Measurements from ENCODE around the gene ITPR1. TPM values are rescaled to one million over a fixed set of nuclear protein-coding genes. Genes with fewer than 3 reads are reported as not detected.

The ITPR1 gene
- total RNA-seq, 1 donor from 2014 or later = 81.3 TPM

GRCh38 chr3:4525560-4526223, 32.5 kb downstream of the ITPR1 start:
- no peak for DNase-seq (ENCODE audit: low spot score)
- ATAC-seq = no peak
- intact Hi-C loops (cut with DNase I) = no loop called here

GRCh38 chr3:4528320-4528719, 35.2 kb downstream of the ITPR1 start:
- intact Hi-C loops (cut with DNase I) = no loop called here
- ATAC-seq (no peak), DNase-seq (ENCODE audit: low spot score) (no peak)

- intact Hi-C loops (cut with DNase I) = no loop called here
- ATAC-seq = no peak
- DNase-seq (ENCODE audit: low spot score) = no peak
Measured at GRCh38 chr3:4528819-4529600, 35.9 kb downstream of the ITPR1 start.

DNA sequence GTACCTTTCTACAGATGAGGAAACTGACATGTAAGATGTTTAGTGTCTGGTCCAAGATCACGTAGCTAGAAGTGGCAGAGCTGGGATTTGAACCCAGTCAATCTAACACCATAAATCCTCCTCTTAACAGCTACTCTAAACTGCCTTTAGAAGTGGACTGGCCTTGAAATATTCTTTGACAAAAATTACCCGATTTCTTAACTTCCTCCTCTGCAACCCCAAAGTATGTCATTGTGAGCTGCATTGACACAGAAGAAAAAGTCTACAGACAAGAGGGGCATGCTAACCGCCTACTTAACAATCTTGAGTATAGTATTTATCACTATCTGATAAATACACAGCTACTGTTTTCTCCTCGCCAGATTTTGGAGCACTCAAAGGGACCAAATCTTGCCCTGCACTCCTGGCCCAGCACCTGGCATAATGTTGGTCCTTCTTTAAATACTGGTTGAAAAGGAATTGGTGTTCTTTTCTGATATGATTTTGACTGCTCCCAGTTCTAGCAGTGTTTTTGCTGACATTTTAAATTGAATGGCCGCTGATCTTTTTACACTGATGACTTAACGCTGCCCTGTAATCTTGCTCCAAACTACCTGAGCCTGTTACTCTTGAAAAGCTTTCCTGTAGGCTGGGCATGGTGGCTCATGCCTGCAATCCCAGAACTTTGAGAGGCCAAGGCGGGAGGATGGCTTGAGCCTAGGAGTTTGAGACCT, 36.9 kb downstream of the ITPR1 start:
- DNase-seq (ENCODE audit: low spot score) = no peak
- no peak for ATAC-seq
- intact Hi-C loops (cut with DNase I) = no loop called here

DNA sequence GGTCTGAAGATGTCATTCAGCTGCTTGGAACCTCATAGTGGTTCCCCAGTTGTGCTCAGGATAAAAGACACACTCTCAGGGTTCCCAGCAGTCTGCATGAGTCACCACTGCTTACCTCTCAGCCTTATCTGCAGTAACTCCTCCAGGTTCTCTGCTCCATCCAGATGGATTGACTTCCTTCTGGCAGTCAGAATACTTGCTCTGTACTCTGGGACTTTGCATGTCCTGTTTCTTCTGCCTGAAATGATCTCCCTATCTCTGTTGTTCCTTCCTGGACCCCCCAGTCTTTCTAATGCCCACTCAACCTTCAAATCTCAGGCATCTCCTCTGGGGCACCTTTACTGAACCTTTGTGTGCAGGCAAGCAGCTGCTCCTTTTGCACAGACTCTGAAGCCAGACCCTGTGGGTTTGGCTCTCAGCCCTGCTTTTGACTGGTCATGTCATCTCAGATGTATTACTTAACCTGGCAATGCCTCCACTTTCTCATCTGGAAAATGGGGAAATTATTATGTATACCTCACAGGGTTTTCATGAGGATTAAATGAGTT, 38.4 kb downstream of the ITPR1 start:
- no peak for ATAC-seq
- DNase-seq (ENCODE audit: low spot score) = no peak
- intact Hi-C loops (cut with DNase I) = no loop called here

- DNase-seq (ENCODE audit: low spot score) (no peak), ATAC-seq (peak; percentile 49)
- intact Hi-C loops (cut with DNase I) = no loop called here
Measured at GRCh38 chr3:4532535-4533112, 39.5 kb downstream of the ITPR1 start.

- DNase-seq (ENCODE audit: low spot score) (no peak), ATAC-seq (peak; percentile 56)
- intact Hi-C loops (cut with DNase I) = no loop called here
Measured at GRCh38 chr3:4533489-4534443, 40.6 kb downstream of the ITPR1 start.

DNA sequence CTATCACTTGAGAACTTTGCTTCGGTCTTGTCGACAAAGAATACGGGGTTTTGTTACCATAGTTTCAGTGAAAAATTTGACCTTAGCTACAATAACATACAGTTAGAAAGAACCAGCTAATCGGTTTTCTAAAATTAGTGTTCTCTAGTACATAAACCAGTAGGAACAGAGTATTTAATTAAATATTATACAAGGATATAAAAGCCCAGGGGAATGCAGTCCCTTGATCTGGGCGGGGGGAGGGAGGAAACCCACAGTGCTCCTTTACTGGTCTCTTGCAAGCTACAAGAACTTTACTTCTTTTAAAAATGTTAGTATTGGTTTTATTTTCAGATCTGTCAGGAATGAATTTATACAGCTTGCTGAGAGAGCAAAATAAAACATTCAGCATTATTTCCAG, 41.8 kb downstream of the ITPR1 start:
- DNase-seq (ENCODE audit: low spot score) = no peak
- no peak for ATAC-seq
- intact Hi-C loops (cut with DNase I) = no loop called here

GRCh38 chr3:4536260-4536659, 43.1 kb downstream of the ITPR1 start:
- intact Hi-C loops (cut with DNase I) = no loop called here
- ATAC-seq (no peak), DNase-seq (ENCODE audit: low spot score) (no peak)

DNA sequence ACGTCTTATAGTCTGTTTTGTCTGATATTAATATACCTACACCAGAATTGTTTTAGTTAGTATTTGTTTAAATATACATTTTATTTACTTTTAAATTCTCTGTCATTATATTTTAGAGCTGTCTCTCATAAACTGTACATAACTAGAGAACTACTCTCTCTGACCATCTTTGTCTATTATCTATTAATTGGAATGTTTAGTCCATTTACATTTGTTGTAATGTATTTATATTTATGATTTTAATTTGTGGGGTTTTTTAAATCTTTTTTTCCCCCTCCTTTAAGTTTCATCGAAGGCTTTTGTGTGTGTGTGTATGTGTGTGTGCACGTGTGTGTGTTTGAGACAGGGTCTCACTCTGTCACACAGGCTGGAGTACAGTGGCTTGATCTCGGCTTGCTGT, 47.1 kb downstream of the ITPR1 start:
- no peak for ATAC-seq
- no peak for DNase-seq (ENCODE audit: low spot score)
- intact Hi-C loops (cut with DNase I) = no loop called here

- DNase-seq (ENCODE audit: low spot score) = no peak
- intact Hi-C loops (cut with DNase I) = no loop called here
- no peak for ATAC-seq
Measured at GRCh38 chr3:4543110-4543509, 50.0 kb downstream of the ITPR1 start.

DNA sequence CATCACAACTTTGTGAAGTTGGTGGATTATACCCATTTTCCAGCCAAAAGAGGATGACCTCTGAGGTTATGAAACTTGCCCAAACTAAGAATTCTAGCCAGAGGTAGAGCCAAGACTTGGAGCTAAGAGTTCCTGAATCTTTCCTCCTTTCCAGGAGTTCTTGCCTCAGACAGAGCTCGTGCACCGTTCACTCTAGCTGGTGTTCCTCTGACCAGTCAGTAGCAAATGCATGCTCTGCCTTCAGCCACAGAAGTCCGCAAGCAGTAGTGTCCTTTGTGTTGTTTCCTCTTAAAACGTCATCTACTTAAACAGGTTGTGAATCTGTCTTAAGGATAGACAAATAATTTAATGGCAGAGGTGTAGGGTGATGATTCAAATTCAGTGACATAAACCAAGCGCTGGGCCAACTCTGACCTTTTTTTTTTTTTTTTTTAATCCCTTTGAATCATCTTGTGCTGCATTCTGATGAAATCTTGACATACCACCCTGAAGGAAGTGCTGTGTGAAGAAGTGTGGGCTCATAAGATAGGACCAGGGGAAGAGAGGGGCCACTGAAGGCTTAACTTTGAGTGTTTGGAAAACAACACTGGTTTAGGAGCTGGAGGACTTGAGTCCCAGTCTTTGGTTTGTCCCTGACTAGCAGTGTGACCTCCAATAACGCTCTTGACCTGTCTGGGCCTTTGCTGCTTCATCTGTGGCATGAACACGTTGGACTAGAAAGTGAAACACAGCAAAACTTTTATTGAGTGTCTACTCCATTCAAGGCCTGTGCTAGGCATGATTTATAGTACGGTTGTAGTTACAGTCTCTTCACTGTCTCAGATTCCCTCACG, 53.4 kb downstream of the ITPR1 start:
- intact Hi-C loops (cut with DNase I) = no loop called here
- DNase-seq (ENCODE audit: low spot score) (no peak), ATAC-seq (no peak)

DNA sequence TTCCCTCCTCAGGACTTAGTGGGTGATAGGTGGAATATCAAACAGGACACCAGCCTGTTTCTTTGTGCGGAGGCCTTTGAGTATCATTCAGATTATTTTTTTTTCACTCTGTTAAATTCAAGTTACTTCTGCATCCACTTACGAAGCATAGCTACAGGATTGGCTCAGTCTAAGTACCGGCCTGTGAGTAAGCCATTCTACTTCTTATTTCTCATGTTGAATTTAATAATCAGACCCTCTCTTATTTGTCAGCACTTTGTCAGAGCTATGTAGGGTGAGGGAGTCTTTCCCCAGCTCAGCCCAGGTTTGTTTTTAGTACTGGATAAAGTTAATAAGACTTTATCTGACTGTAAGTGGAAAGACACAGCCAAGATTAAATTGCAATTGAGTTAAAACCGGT, 54.7 kb downstream of the ITPR1 start:
- ATAC-seq (no peak), DNase-seq (ENCODE audit: low spot score) (no peak)
- intact Hi-C loops (cut with DNase I) = no loop called here

DNA sequence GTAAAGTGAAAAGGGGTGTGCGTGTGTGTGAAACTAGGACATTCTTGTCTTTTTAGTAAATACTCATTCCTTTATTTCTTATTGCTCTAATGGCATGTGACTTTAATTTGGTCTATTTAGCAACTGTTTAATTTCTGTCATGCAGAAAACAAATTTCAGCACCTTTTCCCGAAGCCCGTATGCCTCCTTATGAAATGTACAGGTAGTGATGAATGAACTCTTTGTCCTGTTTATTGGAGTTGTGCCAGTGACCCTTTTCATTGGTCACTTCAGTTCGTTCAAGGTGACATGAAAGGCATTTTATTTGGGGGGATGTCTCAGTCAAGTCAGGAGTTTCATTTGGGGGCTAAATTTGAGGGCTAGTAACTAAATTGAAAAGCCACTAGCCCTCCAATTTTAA, 55.2 kb downstream of the ITPR1 start:
- no peak for DNase-seq (ENCODE audit: low spot score)
- intact Hi-C loops (cut with DNase I) = no loop called here

DNA sequence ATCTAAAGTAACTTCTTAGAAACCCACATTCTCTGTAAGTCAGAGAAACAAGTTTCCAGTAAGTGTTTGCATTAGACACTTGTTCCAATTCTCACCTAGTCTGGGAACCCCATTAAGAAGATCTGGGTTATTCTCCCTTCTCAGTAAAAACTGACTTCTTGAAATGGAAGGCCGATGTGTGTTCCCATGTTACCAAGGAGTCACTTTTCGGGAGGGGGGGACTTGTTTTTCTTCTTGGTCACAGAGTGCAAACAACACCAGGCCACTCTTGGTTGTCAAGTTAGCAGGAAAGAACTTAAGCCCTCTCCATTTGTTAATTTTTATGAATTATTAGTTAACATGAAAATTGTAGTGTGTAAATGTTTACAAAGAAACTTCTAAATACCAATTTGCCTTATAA, 55.6 kb downstream of the ITPR1 start:
- DNase-seq (ENCODE audit: low spot score) (no peak), ATAC-seq (no peak)
- intact Hi-C loops (cut with DNase I) = no loop called here

More for the DNA sequence above, 55.2 kb downstream of the ITPR1 start:
- ATAC-seq = no peak

DNA sequence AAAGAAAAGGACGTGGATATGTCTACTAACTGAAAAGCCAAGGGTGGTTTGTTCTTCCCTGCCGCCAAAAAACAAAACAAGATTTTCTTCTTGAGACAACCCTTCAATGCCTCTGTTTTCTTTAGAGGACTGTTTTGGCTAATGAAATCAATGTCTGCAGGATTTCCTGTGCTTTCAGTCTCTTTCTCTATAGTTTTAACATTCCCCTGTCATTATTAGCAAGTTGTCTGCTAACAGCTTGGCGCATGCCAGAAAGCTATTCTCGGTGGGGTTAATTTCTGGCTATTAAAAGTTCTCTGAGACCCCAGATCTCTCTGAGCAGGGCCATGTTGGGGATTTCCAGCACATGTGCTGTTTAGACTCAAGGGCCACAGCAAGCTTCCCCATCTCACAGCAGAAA, 56.7 kb downstream of the ITPR1 start:
- ATAC-seq = no peak
- DNase-seq (ENCODE audit: low spot score) = no peak
- intact Hi-C loops (cut with DNase I) = no loop called here

DNA sequence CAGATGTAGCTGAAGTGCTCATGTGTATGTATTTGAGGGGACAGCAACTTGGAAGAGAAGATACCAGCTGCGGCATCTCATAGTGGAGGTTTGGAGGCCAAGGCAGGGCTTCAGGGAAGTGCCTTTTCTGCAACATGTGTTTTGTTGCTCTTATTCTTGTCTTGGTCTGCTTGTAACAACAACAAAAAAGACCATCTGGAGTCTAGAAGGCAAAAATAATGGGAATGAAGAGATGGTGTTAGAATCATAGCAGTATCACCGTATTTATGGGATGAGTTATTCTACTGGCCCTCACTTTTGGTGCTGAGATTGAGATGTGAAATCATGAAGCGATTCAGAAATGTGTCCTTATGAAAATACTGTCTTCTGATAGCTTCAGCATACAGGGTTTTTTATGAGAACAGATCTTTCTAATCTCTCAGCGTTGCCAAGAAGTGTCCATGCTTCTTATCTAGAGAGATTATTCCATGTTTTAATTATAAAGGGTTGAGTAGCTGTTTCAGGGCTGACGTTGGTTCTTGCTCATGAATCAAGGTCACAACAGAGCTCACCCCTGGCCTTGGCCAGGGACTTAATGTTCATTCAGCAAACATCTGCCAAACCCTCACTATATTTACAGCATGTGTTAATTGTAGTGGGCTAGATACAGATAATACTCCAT, 58.0 kb downstream of the ITPR1 start:
- ATAC-seq = no peak
- intact Hi-C loops (cut with DNase I) = no loop called here
- DNase-seq (ENCODE audit: low spot score) = no peak
